HG03045 (cell line): ENCODE results near the gene RPIA.
"Not testable (repeated sequence)": the region's sequence is repeated elsewhere in the genome, so short reads cannot be mapped to it uniquely, and the experiment has no call there.

Source experiments
- ATAC-seq: cut with Tn5 transposase; IDR thresholded peaks from one replicate; pipeline ENCODE4 v1.9.1; 2021; ENCODE audit warnings: mild to moderate bottlenecking, moderate library complexity; ENCODE audit not compliant: unreplicated experiment

Gene RPIA

GRCh38 chr2:88765154-88765888 is 73.8 kb downstream of the RPIA start:
- ATAC-seq: no peak

- not testable (repeated sequence) for ATAC-seq
Observed at GRCh38 chr2:88765889-88766481, 74.5 kb downstream of the RPIA start.

GRCh38 chr2:88770016-88770415 is 78.5 kb downstream of the RPIA start:
- ATAC-seq: no peak

- not testable (repeated sequence) for ATAC-seq
Observed at GRCh38 chr2:88773233-88774028, 82.0 kb downstream of the RPIA start.

GRCh38 chr2:88789213-88789612 is 97.7 kb downstream of the RPIA start:
- ATAC-seq: not testable (repeated sequence)

GRCh38 chr2:88795932-88796331 is 104.5 kb downstream of the RPIA start:
- not testable (repeated sequence) for ATAC-seq

- ATAC-seq: not testable (repeated sequence)
Observed at GRCh38 chr2:88796523-88796922, 105.0 kb downstream of the RPIA start.

GRCh38 chr2:88797164-88797563 is 105.7 kb downstream of the RPIA start:
- ATAC-seq: not testable (repeated sequence)
